ENCODE data around the gene GFER. TPM values are rescaled to one million over a fixed set of nuclear protein-coding genes. Genes with fewer than 3 reads are reported as not detected.

GFER gene
- total RNA-seq, 1 donor from 2014 or later = 19.7 TPM

- Mint-ChIP-seq H3K27me3 (ENCODE audit: low read depth) (peaks cover 14% of the 10 kb centered on the region), H3K36me3 (ENCODE audit: low read depth) (peaks cover 2% of the 10 kb centered on the region), H3K9me3 (ENCODE audit: low read depth) (no peaks in the 10 kb centered on the region), H3K4me3 (ENCODE audit: unreplicated experiment) (peak within 1 kb of the TSS; percentile 16), H3K4me1 (ENCODE audit: low read depth) (peaks cover 14% of the 10 kb centered on the region), H3K27ac (ENCODE audit: unreplicated experiment) (no peak within 1 kb of the TSS)
- no peak for TF ChIP-seq CTCF (IDR thresholded peaks at IDR 0.05)
- DNase-seq (ENCODE audit: low spot score) = no peak
These were observed 5.5 kb downstream of the GFER start, which contains the start of gene SYNGR3 for GRCh38 chr16:1989209-1990100. SYNGR3 (plus strand) TSS chr16:1989970; CDS start chr16:1990103, 133 bp downstream.

- peaks cover 9% of the 10 kb centered on the region for H3K4me1 Mint-ChIP-seq (ENCODE audit: low read depth)
These were observed 6.0 kb downstream of the GFER start for GRCh38 chr16:1990101-1990350.

GRCh38 chr16:1990351-1991134, 6.5 kb downstream of the GFER start:
- H3K4me3 Mint-ChIP-seq (ENCODE audit: unreplicated experiment) = peak overlapping the region; percentile 6
- no peaks in the 10 kb centered on the region for H3K9me3 Mint-ChIP-seq (ENCODE audit: low read depth)
- peaks cover 14% of the 10 kb centered on the region for H3K27me3 Mint-ChIP-seq (ENCODE audit: low read depth)
- peaks cover 4% of the 10 kb centered on the region for H3K36me3 Mint-ChIP-seq (ENCODE audit: low read depth)
- no peak for DNase-seq (ENCODE audit: low spot score)
- H3K4me1 Mint-ChIP-seq (ENCODE audit: low read depth) = peaks cover 5% of the 10 kb centered on the region
- TF ChIP-seq CTCF (IDR thresholded peaks at IDR 0.05) = no peak
- no peak overlapping the region for H3K27ac Mint-ChIP-seq (ENCODE audit: unreplicated experiment)

More at GRCh38 chr16:1990101-1990350, 6.0 kb downstream of the GFER start:
- H3K4me3 Mint-ChIP-seq (ENCODE audit: unreplicated experiment) = no peak overlapping the region
- no peak for TF ChIP-seq CTCF (IDR thresholded peaks at IDR 0.05)
- no peak overlapping the region for H3K27ac Mint-ChIP-seq (ENCODE audit: unreplicated experiment)
- H3K27me3 Mint-ChIP-seq (ENCODE audit: low read depth) = peaks cover 14% of the 10 kb centered on the region
- no peak for DNase-seq (ENCODE audit: low spot score)
- H3K9me3 Mint-ChIP-seq (ENCODE audit: low read depth) = no peaks in the 10 kb centered on the region
- H3K36me3 Mint-ChIP-seq (ENCODE audit: low read depth) = peaks cover 2% of the 10 kb centered on the region

- no peak overlapping the region for H3K27ac Mint-ChIP-seq (ENCODE audit: unreplicated experiment)
- no peak overlapping the region for H3K4me3 Mint-ChIP-seq (ENCODE audit: unreplicated experiment)
These were observed 7.2 kb downstream of the GFER start for GRCh38 chr16:1991135-1991551.

More at GRCh38 chr16:1991135-1991551, 7.2 kb downstream of the GFER start:
- Mint-ChIP-seq H3K9me3 (ENCODE audit: low read depth) (no peaks in the 10 kb centered on the region), H3K4me1 (ENCODE audit: low read depth) (peaks cover 5% of the 10 kb centered on the region), H3K36me3 (ENCODE audit: low read depth) (peaks cover 4% of the 10 kb centered on the region), H3K27me3 (ENCODE audit: low read depth) (peaks cover 14% of the 10 kb centered on the region)
- no peak for DNase-seq (ENCODE audit: low spot score)
- no peak for TF ChIP-seq CTCF (IDR thresholded peaks at IDR 0.05)
